Skin of body (tissue), 2 donors: Measurements from ENCODE around the gene ADIPOR1. TPM values are rescaled to one million over a fixed set of nuclear protein-coding genes. Genes with fewer than 3 reads are reported as not detected.
"Not testable (repeated sequence)": the region's sequence is repeated elsewhere in the genome, so short reads cannot be mapped to it uniquely, and the experiment has no call there.

Experiments
- DNase-seq: peaks from one replicate; lab custom pipeline; 2025; lab: John Stamatoyannopoulos, UW
- total RNA-seq: library from RNA; depleted of rRNA; stranded (reverse); fragments of >200 nt; gene quantifications from one replicate; pipeline ENCODE4 v1.2.3, GENCODE V29; 2014

ADIPOR1 gene
- total RNA-seq, result 95.8 TPM

- peak; percentile 71 for DNase-seq
Measured at GRCh38 chr1:202957733-202958543, at the start of gene ADIPOR1. TSS of gene ADIPOR1 (minus strand) at chr1:202958312. CDS start at chr1:202951070, 7,242 bp downstream.

GRCh38 chr1:203006948-203007871 lies 49.1 kb upstream of the ADIPOR1 start, which contains the start of gene TMEM183A:
TSS of gene TMEM183A (plus strand) at chr1:203007374. CDS start at chr1:203007466, 92 bp downstream.
- DNase-seq, result peak; percentile 96

GRCh38 chr1:203005395-203006142 lies 47.5 kb upstream of the ADIPOR1 start:
- not testable (repeated sequence) for DNase-seq

GRCh38 chr1:203002951-203003350 lies 44.8 kb upstream of the ADIPOR1 start:
- no peak for DNase-seq

- no peak for DNase-seq
Measured at GRCh38 chr1:203001986-203002385, 43.9 kb upstream of the ADIPOR1 start.

- no peak for DNase-seq
Measured at GRCh38 chr1:203000217-203000944, 42.3 kb upstream of the ADIPOR1 start.

- no peak for DNase-seq
Measured at GRCh38 chr1:202998836-202999750, 41.0 kb upstream of the ADIPOR1 start.

- no peak for DNase-seq
Measured at GRCh38 chr1:202994756-202995155, 36.6 kb upstream of the ADIPOR1 start.

- no peak for DNase-seq
Measured at GRCh38 chr1:202991112-202991511, 33.0 kb upstream of the ADIPOR1 start.

- no peak for DNase-seq
Measured at GRCh38 chr1:202989879-202990278, 31.8 kb upstream of the ADIPOR1 start.

GRCh38 chr1:202987922-202988583 lies 29.9 kb upstream of the ADIPOR1 start:
- DNase-seq, result no peak

- DNase-seq, result no peak
Measured at GRCh38 chr1:202987255-202987654, 29.1 kb upstream of the ADIPOR1 start.

- not testable (repeated sequence) for DNase-seq
Measured at GRCh38 chr1:202986120-202986519, 28.0 kb upstream of the ADIPOR1 start.

- DNase-seq, result no peak
Measured at GRCh38 chr1:202982715-202983430, 24.8 kb upstream of the ADIPOR1 start.

- DNase-seq, result no peak
Measured at GRCh38 chr1:202981939-202982338, 23.8 kb upstream of the ADIPOR1 start.

GRCh38 chr1:202979459-202979858 lies 21.3 kb upstream of the ADIPOR1 start:
- no peak for DNase-seq

- DNase-seq, result no peak
Measured at GRCh38 chr1:202976633-202977032, 18.5 kb upstream of the ADIPOR1 start.

GRCh38 chr1:202974856-202975255 lies 16.7 kb upstream of the ADIPOR1 start:
- no peak for DNase-seq
